Hematopoietic multipotent progenitor cell treated with erythropoietin and hydrocortisone succinate and interleukin-3 and kit ligand, for 6 days (in vitro differentiated cells): ENCODE data around the gene AFAP1.

Experiments
- DNase-seq: peaks from one replicate; pipeline ENCODE4 v3.0.0-alpha.2; 2015

Gene AFAP1

GRCh38 chr4:7766086-7766485, 173.6 kb downstream of the AFAP1 start:
- no peak for DNase-seq

DNA sequence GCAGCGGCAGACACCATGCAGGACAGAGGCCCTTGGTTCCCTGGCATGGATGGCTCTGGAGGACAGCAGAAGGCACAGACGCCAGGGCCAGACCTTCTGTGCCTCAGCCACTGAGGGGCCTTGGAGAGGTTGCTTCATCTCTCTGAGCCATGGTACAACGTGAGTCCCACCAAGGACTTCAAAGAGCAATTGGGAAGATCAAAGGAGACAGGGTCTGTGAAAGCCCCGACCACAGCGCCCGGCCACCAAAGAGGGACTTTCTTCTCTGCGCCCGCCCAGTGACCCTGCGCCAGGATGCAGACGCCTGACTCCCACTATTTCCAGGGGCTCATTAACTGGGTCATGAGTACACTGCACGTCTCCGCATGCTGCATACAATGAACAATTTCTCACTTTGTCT, 174.0 kb downstream of the AFAP1 start:
- no peak for DNase-seq

DNA sequence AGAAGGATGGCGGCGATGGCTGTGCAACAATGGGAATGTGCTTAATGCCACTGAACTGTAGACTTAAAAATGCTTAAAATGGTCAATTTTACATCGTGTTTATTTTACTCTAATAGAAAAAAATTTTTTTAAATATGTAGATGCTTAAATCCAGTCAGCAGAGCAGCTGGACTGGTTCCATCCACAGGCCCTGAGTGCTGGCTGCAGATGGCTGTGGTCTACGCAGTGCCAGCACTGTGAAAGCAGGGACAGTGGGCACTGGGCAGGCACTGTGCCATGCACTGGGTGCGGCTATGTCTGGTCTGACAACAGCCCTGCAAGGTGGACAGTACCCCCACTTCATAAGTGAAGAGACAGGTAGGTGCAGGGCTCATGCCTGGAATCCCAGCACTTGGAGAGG, 175.2 kb downstream of the AFAP1 start:
- no peak for DNase-seq

DNA sequence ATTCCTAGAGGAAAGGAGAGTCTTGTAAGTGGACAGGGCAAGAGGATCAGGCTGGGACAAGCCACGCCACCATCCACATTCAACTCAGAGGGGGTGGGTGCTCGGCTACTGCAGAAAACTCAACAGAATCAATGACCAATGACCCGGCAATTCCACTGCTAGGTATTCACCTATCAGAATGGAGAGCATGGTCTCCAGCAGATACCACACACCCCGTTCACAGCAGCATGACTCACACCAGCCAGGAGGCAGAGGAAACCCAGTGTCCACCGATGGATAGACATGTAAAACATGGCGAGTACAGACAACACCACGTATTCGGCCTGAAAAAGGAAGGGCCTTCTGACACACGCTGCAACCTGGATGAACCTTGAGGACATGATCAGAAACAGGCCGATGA, 175.9 kb downstream of the AFAP1 start:
- DNase-seq: no peak

DNA sequence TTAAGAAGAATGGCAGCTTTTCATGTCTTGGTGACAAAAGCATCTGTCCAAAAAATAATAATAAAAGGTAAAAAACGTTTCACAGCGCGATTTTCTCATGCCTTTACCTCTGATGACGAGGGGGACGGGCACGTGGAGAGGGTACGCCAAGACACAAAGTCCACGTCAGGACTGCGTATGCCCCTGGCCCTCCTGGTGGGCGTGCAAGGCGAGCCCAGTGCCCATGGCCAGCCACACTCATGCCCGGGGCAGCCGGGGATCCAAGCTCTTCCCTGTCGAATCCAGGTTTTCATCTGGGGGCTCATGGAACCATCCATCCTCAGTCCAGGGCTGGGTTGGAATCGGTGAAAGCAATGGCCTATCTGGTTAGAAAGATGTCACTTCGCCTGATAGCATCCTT, 176.6 kb downstream of the AFAP1 start:
- DNase-seq: no peak

DNA sequence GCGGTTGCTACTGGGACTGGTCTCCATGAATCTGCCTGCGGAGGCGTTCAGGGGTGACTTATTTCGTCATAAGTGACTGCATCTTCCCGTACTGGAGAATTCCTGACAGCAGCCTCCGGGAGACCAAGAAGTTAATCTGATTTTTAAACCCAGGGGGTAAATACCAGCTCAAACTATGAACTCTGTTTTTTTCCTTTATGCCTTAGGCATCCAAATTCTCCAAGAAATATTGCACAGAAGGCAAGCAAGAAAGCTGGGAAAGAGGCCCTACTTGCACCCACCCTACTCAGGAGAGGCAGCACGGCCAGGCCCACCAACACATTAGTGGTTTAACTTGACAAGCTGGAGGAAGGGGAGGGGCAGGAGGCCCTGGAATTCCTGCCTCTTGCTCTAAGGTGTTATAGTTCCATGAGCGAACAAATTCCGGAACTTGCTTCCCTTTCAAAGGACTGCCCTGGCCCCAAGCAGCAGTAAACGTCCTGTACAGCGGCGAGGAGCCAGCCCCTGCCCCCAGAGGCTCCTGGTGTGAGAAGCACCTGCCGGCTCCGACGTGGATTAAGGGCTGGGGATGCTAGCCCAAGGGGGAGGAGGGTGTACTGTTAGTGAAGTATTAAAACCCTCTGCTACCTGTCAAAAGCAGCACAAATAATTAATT, 177.2 kb downstream of the AFAP1 start:
- no peak for DNase-seq

DNA sequence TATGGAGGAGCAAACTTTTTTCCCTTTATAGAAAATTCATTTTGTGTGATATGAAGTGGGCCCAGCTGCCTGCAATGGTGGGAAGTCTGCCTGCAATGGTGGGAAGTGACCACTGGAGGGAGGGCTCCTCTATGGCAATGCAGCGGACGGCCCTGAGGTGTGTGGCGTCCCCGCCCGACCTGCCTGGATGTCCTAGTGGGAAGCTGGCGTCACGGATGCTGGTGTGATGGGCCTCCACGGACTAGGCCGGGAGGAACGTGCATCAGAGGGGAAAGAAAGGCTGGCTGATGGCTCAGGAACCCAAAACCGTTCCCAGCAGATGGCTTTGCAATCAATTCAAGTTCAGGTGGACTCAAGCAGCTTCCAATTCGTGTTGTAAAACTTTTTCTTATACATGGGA, 177.9 kb downstream of the AFAP1 start:
- peak; percentile 82 for DNase-seq

DNA sequence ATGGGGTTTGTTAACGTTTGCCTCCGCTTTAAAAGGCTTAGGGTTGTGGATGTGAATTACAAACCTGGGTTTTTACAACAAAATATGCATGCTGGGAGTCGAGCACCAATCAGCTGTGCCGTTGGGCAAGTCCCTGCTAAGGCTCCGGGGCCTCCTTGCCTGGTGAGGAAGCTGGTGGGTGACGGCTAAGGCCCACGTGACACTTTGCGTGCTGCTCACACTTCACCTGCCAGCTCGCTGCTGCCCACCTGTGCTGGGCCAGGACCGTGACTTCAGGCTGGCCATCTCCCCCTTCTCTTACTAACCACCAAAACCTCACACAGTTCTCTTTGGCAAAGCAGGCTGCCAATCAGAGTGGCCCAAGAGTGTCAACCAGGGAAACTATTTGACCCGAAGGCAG, 178.3 kb downstream of the AFAP1 start:
- DNase-seq: no peak

- no peak for DNase-seq
Measured at GRCh38 chr4:7760706-7761105, 179.0 kb downstream of the AFAP1 start.

- DNase-seq: no peak
Measured at GRCh38 chr4:7760228-7760627, 179.4 kb downstream of the AFAP1 start.

DNA sequence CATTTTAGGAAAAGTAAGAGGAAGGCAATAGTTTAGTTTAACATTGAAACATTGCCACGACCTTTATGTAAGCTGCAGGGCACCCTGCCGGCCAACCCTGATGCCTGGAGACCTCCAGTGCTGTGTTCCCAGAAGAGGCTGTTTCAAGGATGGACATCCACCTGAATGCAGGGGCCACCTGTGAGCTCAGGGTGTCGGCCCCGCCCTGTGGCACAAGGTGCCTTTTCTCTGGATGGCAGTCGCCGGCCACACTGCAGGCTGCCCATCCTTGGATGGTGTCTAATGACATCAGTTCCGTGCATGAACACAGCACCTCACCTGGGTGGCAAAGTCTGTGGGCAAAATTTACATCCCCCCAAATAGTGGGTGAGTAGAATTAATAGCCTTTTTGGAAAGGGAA, 180.0 kb downstream of the AFAP1 start:
- no peak for DNase-seq

- DNase-seq: no peak
Measured at GRCh38 chr4:7759216-7759615, 180.4 kb downstream of the AFAP1 start.

- DNase-seq: no peak
Measured at GRCh38 chr4:7758476-7758875, 181.2 kb downstream of the AFAP1 start.

DNA sequence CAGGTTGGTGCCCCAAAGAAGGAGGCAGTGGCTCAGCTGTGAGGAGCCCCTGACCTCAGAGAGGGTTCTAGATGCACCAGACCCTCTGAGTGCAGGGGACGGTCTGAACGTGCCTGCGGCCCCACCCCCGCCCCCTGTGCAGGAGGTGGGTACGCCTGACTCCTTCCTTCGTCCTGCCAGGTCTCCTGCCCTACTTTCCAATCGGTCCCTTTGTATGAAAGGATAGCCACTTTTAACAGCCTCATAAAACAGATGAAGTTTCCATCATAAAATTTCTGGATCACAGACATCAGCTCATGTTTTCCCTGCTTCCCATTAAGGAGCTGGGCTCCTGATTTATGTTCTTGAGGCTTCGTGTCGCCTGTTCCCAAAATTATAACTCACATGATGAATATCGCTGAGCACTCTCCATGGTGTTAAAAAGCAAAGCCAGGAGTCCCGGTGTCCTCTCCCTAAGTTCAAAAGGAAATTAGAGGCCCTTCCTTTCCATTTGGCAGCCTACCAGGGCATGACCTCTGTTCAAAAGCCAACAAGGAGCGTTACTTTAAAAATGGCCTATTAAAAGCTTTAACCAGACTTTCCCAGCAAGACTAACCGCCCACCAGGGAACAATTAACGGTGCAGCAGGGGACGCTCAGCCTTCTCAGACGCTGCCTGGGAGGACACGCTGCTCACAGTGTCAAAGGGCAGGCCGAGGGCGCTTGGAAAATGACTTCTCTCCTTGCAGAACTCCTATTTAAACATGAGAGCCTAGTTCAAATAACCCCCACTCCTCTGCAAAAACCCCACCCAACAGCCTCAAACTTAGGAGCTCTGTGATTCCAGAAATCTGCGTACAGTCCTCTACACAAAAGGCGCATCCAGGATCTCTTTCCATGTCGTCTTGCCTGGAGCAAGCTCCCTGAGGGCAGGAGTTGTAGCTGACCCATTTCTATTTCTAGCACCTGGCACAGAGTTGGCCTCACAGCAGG, 181.9 kb downstream of the AFAP1 start:
- no peak for DNase-seq

- DNase-seq: no peak
Measured at GRCh38 chr4:7756561-7757355, 182.9 kb downstream of the AFAP1 start.

GRCh38 chr4:7756071-7756470, 183.6 kb downstream of the AFAP1 start:
- DNase-seq: no peak

- DNase-seq: no peak
Measured at GRCh38 chr4:7755561-7755960, 184.1 kb downstream of the AFAP1 start.

- no peak for DNase-seq
Measured at GRCh38 chr4:7754565-7755262, 184.9 kb downstream of the AFAP1 start.

- DNase-seq: no peak
Measured at GRCh38 chr4:7753931-7754465, 185.7 kb downstream of the AFAP1 start.

- DNase-seq: no peak
Measured at GRCh38 chr4:7753271-7753670, 186.4 kb downstream of the AFAP1 start.

GRCh38 chr4:7752649-7753048, 187.0 kb downstream of the AFAP1 start:
- no peak for DNase-seq

GRCh38 chr4:7750972-7751371, 188.7 kb downstream of the AFAP1 start:
- DNase-seq: no peak

DNA sequence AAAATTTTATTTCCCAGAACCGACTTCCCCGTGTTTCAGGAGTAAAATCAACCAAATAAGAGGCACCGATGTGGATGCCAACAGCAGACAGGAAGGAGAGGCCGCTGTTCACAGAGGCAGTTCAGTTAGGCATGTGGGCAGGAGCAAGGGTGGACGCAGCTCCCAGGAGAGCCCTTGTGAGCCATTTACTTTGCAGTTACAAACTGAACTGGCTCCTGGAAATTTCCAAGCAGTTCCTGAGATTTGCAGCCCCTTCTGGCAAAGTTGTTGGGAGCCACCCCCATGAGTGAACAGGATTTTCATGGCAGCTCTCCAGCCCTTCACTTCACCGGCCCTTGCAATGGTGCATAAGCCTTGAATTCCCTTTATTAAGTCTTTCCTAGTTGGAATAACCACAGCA, 189.1 kb downstream of the AFAP1 start:
- DNase-seq: no peak
